Adrenal gland (tissue), 12 donors: ENCODE results near the gene FBXW7. TPM values are rescaled to one million over a fixed set of nuclear protein-coding genes. Genes with fewer than 3 reads are reported as not detected.

ENCODE experiments used
- DNase-seq, 7 donors: peaks; one replicate each; pipeline ENCODE4 v3.0.0-alpha.2; 2019 to 2020
- H3K27ac ChIP-seq, 5 donors: fragments of 200-600 bp; sonication (generic) in 4 of 5; 1 replicate in 3 of 5; 2 replicates in 2 of 5; pipeline versions ENCODE4 v1.5.1 to v1.8.0; 2016 to 2020; ENCODE audit warnings: mild to moderate bottlenecking in 1 of 5
- H3K27me3 ChIP-seq: fragments of 200-600 bp; 2 replicates; pipeline ENCODE4 v1.8.0; 2021
- H3K36me3 ChIP-seq, 2 donors: fragments of 200-600 bp; replicated peaks in 1 of 2; 1 replicate in 1 of 2; 2 replicates in 1 of 2; pipeline versions ENCODE4 v1.5.1 to v1.8.0; 2018 to 2022
- H3K4me1 ChIP-seq, 2 donors: fragments of 200-600 bp; replicated peaks in 1 of 2; 1 replicate in 1 of 2; 2 replicates in 1 of 2; pipeline versions ENCODE4 v1.5.1 to v1.8.0; 2018 to 2021
- H3K4me3 ChIP-seq, 4 donors: fragments of 200-600 bp; sonication (generic) in 3 of 4; one replicate each; pipeline ENCODE4 v1.5.1; 2016 to 2018
- H3K9me3 ChIP-seq, 3 donors: fragments of 200-600 bp; sonication (generic) in 1 of 3; replicated peaks in 1 of 3; 1 replicate in 2 of 3; 2 replicates in 1 of 3; pipeline versions ENCODE4 v1.5.1 to v1.8.0; 2016 to 2021
- CTCF ChIP-seq, 6 experiments: fragments of 450-650 bp in 4 of 6; fragments of 200-600 bp in 2 of 6; sonication (generic) in 1 of 6; IDR thresholded peaks; 1 replicate in 5 of 6; 2 replicates in 1 of 6; pipeline versions ENCODE4 v1.5.1 to v1.8.0; 2016 to 2021; ENCODE audit warnings: antibody characterized with exemption in 6 of 6, mild to moderate bottlenecking in 2 of 6, moderate library complexity in 1 of 6
- POLR2A ChIP-seq, 2 donors: fragments of 450-650 bp; IDR thresholded peaks; one replicate each; pipeline ENCODE4 v1.6.1; 2017; ENCODE audit warnings: antibody characterized with exemption in 2 of 2, mild to moderate bottlenecking in 2 of 2, moderate library complexity in 1 of 2
- WGBS, 4 donors: extraction: QIAGEN DNeasy Blood & Tissue Kit in 2 of 4; methylation state at CpG; one replicate each; pipeline versions ENCODE4 v1.1.5 to v1.1.7; 2013 to 2017; 5-methylcytosine and 5-hydroxymethylcytosine counted together
- intact Hi-C, 2 donors: fragments of 100-400 bp; cut with DNase I; formaldehyde crosslinking; loops; one replicate each; pipeline versions ENCODE4 v1.14.1 to v1.15.0; 2022 to 2023
- polyA plus RNA-seq, 3 donors: library from polyadenylated mRNA; stranded (reverse); fragments of 200-250 nt in 2 of 3; fragments of 350-450 nt in 1 of 3; fragmentation: Illumina TruSeq in 1 of 3; extraction: RNeasy Lipid Tissue Mini Kit (QIAGEN cat#74804) in 1 of 3; gene quantifications; one replicate each; pipeline ENCODE4 v1.2.3, GENCODE V29; 2013 to 2014
- total RNA-seq, 9 donors: library from RNA; depleted of rRNA in 4 of 9; stranded (reverse); fragments of >200 nt in 4 of 9; fragments of 120-200 nt in 1 of 9; fragmentation: NEBNext Ultra II Directional in 1 of 9; extraction: Animal tissue kit (Norgen Biotek cat#: 25700) in 1 of 9; gene quantifications; one replicate each; pipeline versions ENCODE4 v1.1.0 to v1.2.4, GENCODE V29; 2013 to 2023
- donor health status: healthy with polysubstance abuse.
- donor health status: Bipolar disorder and iron deficiency.
- donor health status: DM: yes; HTN: yes; CAD: no.
- donor health status: DM: no; HTN: no; CAD: no.
- donor health status: DM: no; HTN: no; CAD: no.
- donor health status: DM: yes; HTN: yes; CAD: no.

Gene FBXW7
- total and polyA plus RNA-seq, 12 donors = 17.6 to 55.5 (median 30.9) TPM

GRCh38 chr4:152455311-152455710 is 80.6 kb downstream of the FBXW7 start:
- Histone ChIP-seq H3K27me3 (no peaks in the 10 kb centered on the region), H3K27ac (no peak overlapping the region), H3K4me1 (no peaks in the 10 kb centered on the region), H3K4me3 (no peak overlapping the region), H3K9me3 (no peaks in the 10 kb centered on the region), H3K36me3 (no peaks in the 10 kb centered on the region)
- intact Hi-C loops = no loop called here
- TF ChIP-seq CTCF (IDR thresholded peaks at IDR 0.05) (no peak), POLR2A (IDR thresholded peaks at IDR 0.05) (no peak)
- DNase-seq = no peak
- WGBS, 4 donors = 85 to 96% (median 91%) methylated on average over 2 of the region's 2 CpGs

GRCh38 chr4:152454398-152455011 is 81.4 kb downstream of the FBXW7 start:
- no peaks in the 10 kb centered on the region for H3K36me3 ChIP-seq
- no peaks in the 10 kb centered on the region for H3K4me1 ChIP-seq
- no peak for DNase-seq
- no peak overlapping the region for H3K4me3 ChIP-seq
- TF ChIP-seq CTCF (IDR thresholded peaks at IDR 0.05) = peak; percentile 33 to 69 (median 57)
- TF ChIP-seq POLR2A (IDR thresholded peaks at IDR 0.05) = no peak
- intact Hi-C loops = loop anchor here in 1 of 2 donors (5.0 kb wide), 2 partner anchors 183 to 278 kb away; no protein-coding TSS in a partner anchor
- H3K27me3 ChIP-seq = no peaks in the 10 kb centered on the region
- H3K27ac ChIP-seq = no peak overlapping the region
- no peaks in the 10 kb centered on the region for H3K9me3 ChIP-seq

GRCh38 chr4:152451496-152451895 is 84.4 kb downstream of the FBXW7 start:
- WGBS, 4 donors = 92 to 97% (median 93%) methylated on average over 3 of the region's 3 CpGs
- TF ChIP-seq CTCF (IDR thresholded peaks at IDR 0.05) (no peak), POLR2A (IDR thresholded peaks at IDR 0.05) (no peak)
- H3K9me3 ChIP-seq = no peaks in the 10 kb centered on the region
- no peaks in the 10 kb centered on the region for H3K36me3 ChIP-seq
- H3K27ac ChIP-seq = no peak overlapping the region
- no peak overlapping the region for H3K4me3 ChIP-seq
- no peaks in the 10 kb centered on the region for H3K27me3 ChIP-seq
- no peak for DNase-seq
- peaks cover 0 to 6% of the 10 kb centered on the region in 2 donors for H3K4me1 ChIP-seq
- intact Hi-C loops = loop anchor here in 1 of 2 donors (5.0 kb wide), 2 partner anchors 186 to 281 kb away; no protein-coding TSS in a partner anchor

GRCh38 chr4:152448854-152449253 is 87.0 kb downstream of the FBXW7 start:
- no peak for DNase-seq
- TF ChIP-seq POLR2A (IDR thresholded peaks at IDR 0.05) = no peak
- TF ChIP-seq CTCF (IDR thresholded peaks at IDR 0.05) = no peak
- Histone ChIP-seq H3K27ac (no peak overlapping the region), H3K9me3 (no peaks in the 10 kb centered on the region), H3K4me3 (no peak overlapping the region), H3K4me1 (peaks cover 0 to 6% of the 10 kb centered on the region in 2 donors), H3K36me3 (no peaks in the 10 kb centered on the region), H3K27me3 (no peaks in the 10 kb centered on the region)
- intact Hi-C loops = no loop called here
- WGBS, 4 donors = 63 to 78% (median 69%) methylated on average over 3 of the region's 3 CpGs
